ENCODE measurements around the gene TMEM131L. TPM values are rescaled to one million over a fixed set of nuclear protein-coding genes. Genes with fewer than 3 reads are reported as not detected.

The TMEM131L gene
- total RNA-seq, 1 experiment from 2014 or later = 19.7 TPM

- no peak overlapping the region for H3K4me2 ChIP-seq (ENCODE audit: low read length)
- H4K20me1 ChIP-seq (ENCODE audit: insufficient read depth) = no peaks in the 10 kb centered on the region
- no peaks in the 10 kb centered on the region for H3K4me1 ChIP-seq (ENCODE audit: control insufficient read depth in 1 of 2, insufficient read depth in 2 of 2, low read length in 2 of 2)
- H3K4me3 ChIP-seq (replicated peaks in 1 of 2; ENCODE audit: low read depth in 1 of 2, low read length in 2 of 2) = no peak overlapping the region
- TF ChIP-seq ZFX (IDR thresholded peaks at IDR 0.05) = no peak
- no peak for TF ChIP-seq ZBTB33 (IDR thresholded peaks at IDR 0.05; ENCODE audit: extremely low read depth, insufficient replicate concordance, low read length)
- TF ChIP-seq MAX (IDR thresholded peaks at IDR 0.05) = no peak
- no peak for TF ChIP-seq EGR1 (IDR thresholded peaks at IDR 0.05; ENCODE audit: low read depth)
- no peak for TF ChIP-seq ZNF274 (IDR thresholded peaks at IDR 0.05; ENCODE audit: low read depth, low read length)
- TF ChIP-seq CTCF (IDR thresholded peaks at IDR 0.05 in 2 of 3, conservative IDR thresholded peaks at IDR 0.05 in 1 of 3; ENCODE audit: borderline replicate concordance in 1 of 3, insufficient read depth in 1 of 3, low read depth in 2 of 3, low read length in 2 of 3) = no peak
- TF ChIP-seq FOSL1 (IDR thresholded peaks at IDR 0.05; ENCODE audit: low read depth) = no peak
- TF ChIP-seq JUND (IDR thresholded peaks at IDR 0.05) = no peak
- TF ChIP-seq SP1 (IDR thresholded peaks at IDR 0.05; ENCODE audit: low read depth) = no peak
- TF ChIP-seq RAD21 (IDR thresholded peaks at IDR 0.05; ENCODE audit: low read depth) = no peak
- TF ChIP-seq CEBPB (IDR thresholded peaks at IDR 0.05; ENCODE audit: low read depth) = no peak
- no peak for TF ChIP-seq ATF3 (IDR thresholded peaks at IDR 0.05)
- no peak for TF ChIP-seq SIN3A (IDR thresholded peaks at IDR 0.05; ENCODE audit: low read depth)
- TF ChIP-seq POLR2AphosphoS5 (IDR thresholded peaks at IDR 0.05; ENCODE audit: low read depth, low read length) = no peak
- no peak for TF ChIP-seq EZH2 (IDR thresholded peaks at IDR 0.05)
- no peak for TF ChIP-seq ELF1 (IDR thresholded peaks at IDR 0.05; ENCODE audit: borderline replicate concordance, low read depth)
- ChIA-PET POLR2A (no interaction called here), CTCF (no interaction called here), RAD21 (ENCODE audit: low non-redundant PET in 1 of 2, low total read pairs in 2 of 2, uncharacterized antibody in 2 of 2, unreplicated experiment in 2 of 2) (no interaction called here)
- H3K27me3 ChIP-seq (ENCODE audit: insufficient read depth, low read length) = no peaks in the 10 kb centered on the region
- no peak overlapping the region for H3K27ac ChIP-seq (ENCODE audit: low read depth, low read length)
- H3K79me2 ChIP-seq (ENCODE audit: insufficient read depth, low read length) = no peaks in the 10 kb centered on the region
- ATAC-seq (no peak), DNase-seq (ENCODE audit: low read depth, low spot score) (no peak)
- H3K9me3 ChIP-seq (ENCODE audit: control insufficient read depth in 1 of 2, insufficient read depth in 1 of 2, low read depth in 1 of 2, low read length in 2 of 2) = no peaks in the 10 kb centered on the region
- H3K9ac ChIP-seq (ENCODE audit: low read length) = no peak overlapping the region
- BruUV-seq (replicated peaks) = no TSS peak
- no peaks in the 10 kb centered on the region for H3K9me2 ChIP-seq (ENCODE audit: insufficient read depth)
- H3K36me3 ChIP-seq (ENCODE audit: control insufficient read depth in 1 of 2, insufficient read depth in 2 of 2, low read length in 2 of 2) = peaks cover 6 to 12% of the 10 kb centered on the region in 2 experiments; a peak in 2 of 4 replicates
- no peak overlapping the region for H2AFZ ChIP-seq (ENCODE audit: low read depth, low read length, poor library complexity, severe bottlenecking)
- intact Hi-C loops (cut with micrococcal nuclease) = no loop called here
Measured at GRCh38 chr4:153629776-153630175, 163.6 kb downstream of the TMEM131L start.
